ENCODE results near the gene MPI.

Gene MPI

GRCh38 chr15:74842581-74843444 lies 47.0 kb upstream of the MPI start, which contains the start of gene ULK3 (continued):
- TF ChIP-seq, protein P1, sequence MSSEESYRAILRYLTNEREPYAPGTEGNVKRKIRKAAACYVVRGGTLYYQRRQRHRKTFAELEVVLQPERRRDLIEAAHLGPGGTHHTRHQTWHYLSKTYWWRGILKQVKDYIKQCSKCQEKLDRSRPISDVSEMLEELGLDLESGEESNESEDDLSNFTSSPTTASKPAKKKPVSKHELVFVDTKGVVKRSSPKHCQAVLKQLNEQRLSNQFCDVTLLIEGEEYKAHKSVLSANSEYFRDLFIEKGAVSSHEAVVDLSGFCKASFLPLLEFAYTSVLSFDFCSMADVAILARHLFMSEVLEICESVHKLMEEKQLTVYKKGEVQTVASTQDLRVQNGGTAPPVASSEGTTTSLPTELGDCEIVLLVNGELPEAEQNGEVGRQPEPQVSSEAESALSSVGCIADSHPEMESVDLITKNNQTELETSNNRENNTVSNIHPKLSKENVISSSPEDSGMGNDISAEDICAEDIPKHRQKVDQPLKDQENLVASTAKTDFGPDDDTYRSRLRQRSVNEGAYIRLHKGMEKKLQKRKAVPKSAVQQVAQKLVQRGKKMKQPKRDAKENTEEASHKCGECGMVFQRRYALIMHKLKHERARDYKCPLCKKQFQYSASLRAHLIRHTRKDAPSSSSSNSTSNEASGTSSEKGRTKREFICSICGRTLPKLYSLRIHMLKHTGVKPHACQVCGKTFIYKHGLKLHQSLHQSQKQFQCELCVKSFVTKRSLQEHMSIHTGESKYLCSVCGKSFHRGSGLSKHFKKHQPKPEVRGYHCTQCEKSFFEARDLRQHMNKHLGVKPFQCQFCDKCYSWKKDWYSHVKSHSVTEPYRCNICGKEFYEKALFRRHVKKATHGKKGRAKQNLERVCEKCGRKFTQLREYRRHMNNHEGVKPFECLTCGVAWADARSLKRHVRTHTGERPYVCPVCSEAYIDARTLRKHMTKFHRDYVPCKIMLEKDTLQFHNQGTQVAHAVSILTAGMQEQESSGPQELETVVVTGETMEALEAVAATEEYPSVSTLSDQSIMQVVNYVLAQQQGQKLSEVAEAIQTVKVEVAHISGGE (tag by site-specific recombination; conservative IDR thresholded peaks at IDR 0.05; ENCODE audit: low read depth): peak; percentile 45; the same call in 1 of the 2 replicates
- TF ChIP-seq ZNF274 (IDR thresholded peaks at IDR 0.05; ENCODE audit: low read length) (no peak), ZNF274 (tag by site-specific recombination; IDR thresholded peaks at IDR 0.05; ENCODE audit: borderline replicate concordance) (no peak), OSR2 (tag by site-specific recombination; IDR thresholded peaks at IDR 0.05) (peak; percentile 53; the same call in 1 of the 2 replicates), ZNF510 (tag by site-specific recombination; IDR thresholded peaks at IDR 0.05; ENCODE audit: insufficient replicate concordance) (no peak), YY1 (tag by site-specific recombination; IDR thresholded peaks at IDR 0.05) (peak; percentile 11; the same call in 1 of the 2 replicates), ZNF791 (tag by site-specific recombination; IDR thresholded peaks at IDR 0.05) (no peak), ZNF404 (tag by site-specific recombination; IDR thresholded peaks at IDR 0.05) (no peak), TCF7L2 (IDR thresholded peaks at IDR 0.05; ENCODE audit: borderline replicate concordance, low read depth, low read length) (no peak), ZNF677 (tag by site-specific recombination; IDR thresholded peaks at IDR 0.05) (peak; percentile 56; the same call in 1 of the 2 replicates), ZNF561 (tag by site-specific recombination; IDR thresholded peaks at IDR 0.05; ENCODE audit: borderline replicate concordance) (peak; percentile 91; the same call in 1 of the 2 replicates), ZNF37A (tag by site-specific recombination; IDR thresholded peaks at IDR 0.05) (peak; percentile 46; the same call in 1 of the 2 replicates), ZNF426 (tag by site-specific recombination; IDR thresholded peaks at IDR 0.05) (no peak), ZNF785 (tag by site-specific recombination; IDR thresholded peaks at IDR 0.05) (0 out of 2 replicates have a peak, but pooled peaks have one; percentile 24), ZNF155 (tag by site-specific recombination; IDR thresholded peaks at IDR 0.05) (no peak), KLF7 (tag by site-specific recombination; IDR thresholded peaks at IDR 0.05; ENCODE audit: borderline replicate concordance) (peak; percentile 44; the same call in 1 of the 2 replicates), WT1 (tag by site-specific recombination; IDR thresholded peaks at IDR 0.05) (peak; percentile 76), ZNF48 (tag by site-specific recombination; IDR thresholded peaks at IDR 0.05) (no peak), GLIS1 (tag by site-specific recombination; IDR thresholded peaks at IDR 0.05) (peak; percentile 86; the same call in 1 of the 2 replicates)
- TF ChIP-seq, protein P2, sequence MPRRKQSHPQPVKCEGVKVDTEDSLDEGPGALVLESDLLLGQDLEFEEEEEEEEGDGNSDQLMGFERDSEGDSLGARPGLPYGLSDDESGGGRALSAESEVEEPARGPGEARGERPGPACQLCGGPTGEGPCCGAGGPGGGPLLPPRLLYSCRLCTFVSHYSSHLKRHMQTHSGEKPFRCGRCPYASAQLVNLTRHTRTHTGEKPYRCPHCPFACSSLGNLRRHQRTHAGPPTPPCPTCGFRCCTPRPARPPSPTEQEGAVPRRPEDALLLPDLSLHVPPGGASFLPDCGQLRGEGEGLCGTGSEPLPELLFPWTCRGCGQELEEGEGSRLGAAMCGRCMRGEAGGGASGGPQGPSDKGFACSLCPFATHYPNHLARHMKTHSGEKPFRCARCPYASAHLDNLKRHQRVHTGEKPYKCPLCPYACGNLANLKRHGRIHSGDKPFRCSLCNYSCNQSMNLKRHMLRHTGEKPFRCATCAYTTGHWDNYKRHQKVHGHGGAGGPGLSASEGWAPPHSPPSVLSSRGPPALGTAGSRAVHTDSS (tag by site-specific recombination; IDR thresholded peaks at IDR 0.05): no peak
- TF ChIP-seq, protein P3, sequence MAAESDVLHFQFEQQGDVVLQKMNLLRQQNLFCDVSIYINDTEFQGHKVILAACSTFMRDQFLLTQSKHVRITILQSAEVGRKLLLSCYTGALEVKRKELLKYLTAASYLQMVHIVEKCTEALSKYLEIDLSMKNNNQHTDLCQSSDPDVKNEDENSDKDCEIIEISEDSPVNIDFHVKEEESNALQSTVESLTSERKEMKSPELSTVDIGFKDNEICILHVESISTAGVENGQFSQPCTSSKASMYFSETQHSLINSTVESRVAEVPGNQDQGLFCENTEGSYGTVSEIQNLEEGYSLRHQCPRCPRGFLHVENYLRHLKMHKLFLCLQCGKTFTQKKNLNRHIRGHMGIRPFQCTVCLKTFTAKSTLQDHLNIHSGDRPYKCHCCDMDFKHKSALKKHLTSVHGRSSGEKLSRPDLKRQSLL (tag by site-specific recombination; IDR thresholded peaks at IDR 0.05): peak; percentile 55; the same call in 1 of the 2 replicates
- TF ChIP-seq, protein P4, sequence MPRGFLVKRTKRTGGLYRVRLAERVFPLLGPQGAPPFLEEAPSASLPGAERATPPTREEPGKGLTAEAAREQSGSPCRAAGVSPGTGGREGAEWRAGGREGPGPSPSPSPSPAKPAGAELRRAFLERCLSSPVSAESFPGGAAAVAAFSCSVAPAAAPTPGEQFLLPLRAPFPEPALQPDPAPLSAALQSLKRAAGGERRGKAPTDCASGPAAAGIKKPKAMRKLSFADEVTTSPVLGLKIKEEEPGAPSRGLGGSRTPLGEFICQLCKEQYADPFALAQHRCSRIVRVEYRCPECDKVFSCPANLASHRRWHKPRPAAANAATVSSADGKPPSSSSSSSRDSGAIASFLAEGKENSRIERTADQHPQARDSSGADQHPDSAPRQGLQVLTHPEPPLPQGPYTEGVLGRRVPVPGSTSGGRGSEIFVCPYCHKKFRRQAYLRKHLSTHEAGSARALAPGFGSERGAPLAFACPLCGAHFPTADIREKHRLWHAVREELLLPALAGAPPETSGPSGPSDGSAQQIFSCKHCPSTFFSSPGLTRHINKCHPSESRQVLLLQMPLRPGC (tag by site-specific recombination; IDR thresholded peaks at IDR 0.05): peak; percentile 45; the same call in 1 of the 2 replicates
- TF ChIP-seq, protein P5, sequence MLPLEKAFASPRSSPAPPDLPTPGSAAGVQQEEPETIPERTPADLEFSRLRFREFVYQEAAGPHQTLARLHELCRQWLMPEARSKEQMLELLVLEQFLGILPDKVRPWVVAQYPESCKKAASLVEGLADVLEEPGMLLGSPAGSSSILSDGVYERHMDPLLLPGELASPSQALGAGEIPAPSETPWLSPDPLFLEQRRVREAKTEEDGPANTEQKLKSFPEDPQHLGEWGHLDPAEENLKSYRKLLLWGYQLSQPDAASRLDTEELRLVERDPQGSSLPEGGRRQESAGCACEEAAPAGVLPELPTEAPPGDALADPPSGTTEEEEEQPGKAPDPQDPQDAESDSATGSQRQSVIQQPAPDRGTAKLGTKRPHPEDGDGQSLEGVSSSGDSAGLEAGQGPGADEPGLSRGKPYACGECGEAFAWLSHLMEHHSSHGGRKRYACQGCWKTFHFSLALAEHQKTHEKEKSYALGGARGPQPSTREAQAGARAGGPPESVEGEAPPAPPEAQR (tag by site-specific recombination; IDR thresholded peaks at IDR 0.05): peak; percentile 56; the same call in 1 of the 2 replicates
- TF ChIP-seq, protein P6, sequence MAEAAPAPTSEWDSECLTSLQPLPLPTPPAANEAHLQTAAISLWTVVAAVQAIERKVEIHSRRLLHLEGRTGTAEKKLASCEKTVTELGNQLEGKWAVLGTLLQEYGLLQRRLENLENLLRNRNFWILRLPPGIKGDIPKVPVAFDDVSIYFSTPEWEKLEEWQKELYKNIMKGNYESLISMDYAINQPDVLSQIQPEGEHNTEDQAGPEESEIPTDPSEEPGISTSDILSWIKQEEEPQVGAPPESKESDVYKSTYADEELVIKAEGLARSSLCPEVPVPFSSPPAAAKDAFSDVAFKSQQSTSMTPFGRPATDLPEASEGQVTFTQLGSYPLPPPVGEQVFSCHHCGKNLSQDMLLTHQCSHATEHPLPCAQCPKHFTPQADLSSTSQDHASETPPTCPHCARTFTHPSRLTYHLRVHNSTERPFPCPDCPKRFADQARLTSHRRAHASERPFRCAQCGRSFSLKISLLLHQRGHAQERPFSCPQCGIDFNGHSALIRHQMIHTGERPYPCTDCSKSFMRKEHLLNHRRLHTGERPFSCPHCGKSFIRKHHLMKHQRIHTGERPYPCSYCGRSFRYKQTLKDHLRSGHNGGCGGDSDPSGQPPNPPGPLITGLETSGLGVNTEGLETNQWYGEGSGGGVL (tag by site-specific recombination; IDR thresholded peaks at IDR 0.05): 0 out of 2 replicates have a peak, but pooled peaks have one; percentile 19
- TF ChIP-seq, protein P7, sequence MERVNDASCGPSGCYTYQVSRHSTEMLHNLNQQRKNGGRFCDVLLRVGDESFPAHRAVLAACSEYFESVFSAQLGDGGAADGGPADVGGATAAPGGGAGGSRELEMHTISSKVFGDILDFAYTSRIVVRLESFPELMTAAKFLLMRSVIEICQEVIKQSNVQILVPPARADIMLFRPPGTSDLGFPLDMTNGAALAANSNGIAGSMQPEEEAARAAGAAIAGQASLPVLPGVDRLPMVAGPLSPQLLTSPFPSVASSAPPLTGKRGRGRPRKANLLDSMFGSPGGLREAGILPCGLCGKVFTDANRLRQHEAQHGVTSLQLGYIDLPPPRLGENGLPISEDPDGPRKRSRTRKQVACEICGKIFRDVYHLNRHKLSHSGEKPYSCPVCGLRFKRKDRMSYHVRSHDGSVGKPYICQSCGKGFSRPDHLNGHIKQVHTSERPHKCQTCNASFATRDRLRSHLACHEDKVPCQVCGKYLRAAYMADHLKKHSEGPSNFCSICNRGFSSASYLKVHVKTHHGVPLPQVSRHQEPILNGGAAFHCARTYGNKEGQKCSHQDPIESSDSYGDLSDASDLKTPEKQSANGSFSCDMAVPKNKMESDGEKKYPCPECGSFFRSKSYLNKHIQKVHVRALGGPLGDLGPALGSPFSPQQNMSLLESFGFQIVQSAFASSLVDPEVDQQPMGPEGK (tag by site-specific recombination; IDR thresholded peaks at IDR 0.05): peak; percentile 97

Data from HEK293 (cell line).